Left cardiac atrium (tissue), 4 donors: ENCODE data around the gene COPG1. TPM values are rescaled to one million over a fixed set of nuclear protein-coding genes. Genes with fewer than 3 reads are reported as not detected.

Source experiments
- ATAC-seq, 2 donors: fragments of 200-7000 bp; cut with Tn5 transposase; one replicate each; pipeline ENCODE4 v1.9.1; 2020; ENCODE audit warnings: mild to moderate bottlenecking in 2 of 2, moderate library complexity in 2 of 2
- DNase-seq: peaks from one replicate; pipeline ENCODE4 v3.0.0-alpha.2; 2020
- intact Hi-C, 2 donors: fragments of 100-400 bp; cut with DNase I; formaldehyde crosslinking; loops; one replicate each; pipeline versions ENCODE4 v1.14.1 to v1.15.1; 2022 to 2023
- microRNA-seq, 2 donors: library from miRNA; unstranded; fragments of <30 nt; microRNA quantifications; one replicate each; pipeline ENCODE4 v1.2.0, GENCODE V29; 2020
- total RNA-seq, 2 donors: library from RNA; stranded (reverse); fragmentation: NEBNext Ultra II Directional; extraction: Animal tissue kit (Norgen Biotek cat#: 25700); gene quantifications; one replicate each; pipeline ENCODE4 v1.2.1, GENCODE V29; 2021
- donor health status: DM: no; HTN: yes; CAD: no.
- donor health status: DM: no; HTN: yes; CAD: no; lungs with severe emphysema.
- donor health status: DM: yes; HTN: yes; CAD: no.
- donor health status: Dilated cardiomyopathy.

The COPG1 gene
- total RNA-seq, 2 donors from 2014 or later: 109 to 149 TPM

DNA sequence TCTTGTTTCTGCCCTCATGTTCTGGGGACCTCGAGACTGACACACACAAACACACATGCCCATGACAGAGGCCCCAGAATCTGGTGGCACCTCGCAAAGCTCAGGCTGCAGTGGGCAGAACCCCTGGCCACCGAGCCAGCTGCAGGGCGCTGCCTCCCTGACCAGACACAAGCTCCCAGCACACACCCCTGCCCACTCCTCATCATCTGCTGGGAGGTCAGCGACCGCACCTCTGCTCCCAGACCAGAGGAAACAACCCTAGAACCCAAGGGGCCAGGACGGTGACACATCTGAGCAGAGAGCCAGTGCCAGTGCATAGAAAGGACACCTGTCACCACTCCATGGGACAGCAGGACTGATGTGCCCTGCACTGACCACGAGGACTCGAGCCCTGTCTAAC lies 72.5 kb downstream of the COPG1 start:
- DNase-seq (no peak), ATAC-seq (no peak)
- intact Hi-C loops: no loop called here

DNA sequence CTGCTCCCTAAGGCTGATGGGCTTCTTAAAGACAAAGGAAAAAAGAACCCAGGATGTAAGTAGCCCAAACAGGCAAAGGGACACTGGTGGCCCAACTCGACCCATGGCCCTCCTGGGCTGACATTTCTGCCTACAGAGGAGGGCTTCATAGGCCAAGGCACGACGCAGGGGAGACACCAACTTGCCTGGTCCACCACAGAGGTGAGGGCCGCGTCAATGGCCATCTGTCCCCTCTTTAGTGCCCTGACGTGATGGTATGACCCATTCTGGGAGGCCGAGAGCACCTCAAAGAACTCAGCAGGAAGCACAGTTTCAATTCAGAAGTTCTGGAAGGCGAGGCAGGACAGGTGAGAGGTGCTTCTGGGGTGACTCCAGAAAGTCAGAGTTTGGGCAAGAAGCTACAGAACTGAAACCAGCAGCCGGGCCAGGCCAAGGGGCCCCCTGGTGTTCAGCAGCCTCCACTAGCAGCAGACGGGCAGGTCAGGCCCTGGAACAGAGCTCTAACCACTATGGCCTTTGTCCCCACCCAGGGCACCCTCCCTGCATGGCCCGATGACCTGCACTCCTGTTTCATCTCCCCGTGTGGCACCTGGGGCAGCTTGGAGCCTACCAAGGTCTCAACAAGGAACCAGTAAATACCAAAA lies 74.4 kb downstream of the COPG1 start:
- DNase-seq: no peak
- intact Hi-C loops: no loop called here
- no peak for ATAC-seq

DNA sequence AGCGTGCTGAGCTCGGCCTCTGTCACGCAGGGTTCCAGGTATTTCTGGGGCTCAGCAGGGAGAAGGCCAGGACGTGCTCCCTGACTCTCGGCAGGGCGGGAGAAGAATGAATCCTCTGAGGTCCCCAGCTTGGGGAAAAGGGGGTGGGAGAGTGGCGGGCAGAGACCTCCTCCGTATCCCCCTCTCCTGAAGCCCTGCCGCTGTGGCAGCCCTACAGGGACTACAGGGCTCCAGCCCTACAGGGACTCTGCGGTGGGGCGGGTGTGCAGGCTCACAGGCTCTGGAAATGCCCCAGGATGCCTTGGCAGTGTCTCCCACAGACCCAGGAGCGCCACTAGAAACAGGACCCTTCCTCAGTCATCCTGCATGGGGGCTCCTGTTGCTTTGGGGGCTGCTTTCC lies 75.4 kb downstream of the COPG1 start:
- DNase-seq (no peak), ATAC-seq (no peak)
- intact Hi-C loops: no loop called here

DNA sequence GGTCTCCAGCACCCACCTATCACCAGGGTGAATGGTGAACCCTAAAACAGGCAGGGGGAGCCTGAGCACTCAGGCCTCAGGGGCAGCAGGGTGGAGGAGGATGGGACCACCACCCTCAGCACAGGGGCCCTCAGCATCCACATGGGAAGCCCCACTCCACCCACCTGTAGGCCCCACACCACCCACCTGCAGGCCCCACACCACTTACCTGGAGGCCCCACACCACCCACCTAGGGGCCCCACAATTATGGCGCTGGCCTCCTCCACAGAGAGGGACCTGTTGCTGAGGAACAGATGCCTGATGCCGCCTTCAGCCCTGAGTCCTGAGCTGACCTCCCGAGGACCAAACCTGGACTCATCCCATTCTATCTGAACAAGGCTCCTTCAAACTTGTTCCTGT lies 76.0 kb downstream of the COPG1 start:
- ATAC-seq (no peak), DNase-seq (no peak)
- intact Hi-C loops: no loop called here

- no peak for DNase-seq
- intact Hi-C loops: no loop called here
- ATAC-seq: no peak
Observed at GRCh38 chr3:129326138-129326537, 76.7 kb downstream of the COPG1 start.

DNA sequence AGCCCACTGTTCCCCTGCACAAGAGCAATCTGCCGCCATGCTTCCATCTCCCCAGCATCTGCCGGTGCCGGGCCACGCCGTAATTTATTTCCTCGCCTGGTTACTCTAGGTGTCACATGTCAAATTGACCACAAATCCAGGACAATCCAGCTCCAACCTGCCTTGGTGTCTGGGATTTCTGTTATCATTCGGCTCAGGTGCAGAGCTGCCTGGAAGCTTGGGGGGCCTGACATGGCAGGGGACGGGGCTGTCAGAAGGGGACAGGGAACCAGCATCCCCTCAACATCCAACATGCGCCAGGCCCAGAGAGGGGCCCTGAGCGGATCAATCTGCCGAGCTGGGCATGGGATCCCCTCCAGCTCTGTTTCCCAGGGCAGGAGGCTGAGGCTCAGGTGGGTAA lies 77.2 kb downstream of the COPG1 start:
- DNase-seq (no peak), ATAC-seq (no peak)
- intact Hi-C loops: no loop called here

Small RNA genes lying within 50 kb of the gene (microRNA-seq; reads per million reads assigned to microRNA genes)
- gene MIR6826: 0.54 to 0.60 reads per million in 2 donors

Other genes starting within 250 kb of the COPG1 start
- gene EFCC1, start 248.3 kb upstream of the COPG1 start, total RNA-seq: 1 to 10 TPM; 1.1 to 2.3 TPM
- under 1 TPM in 1 of 2 donors, not detected in 1; 0.29 TPM for gene GP9, start 188.8 kb upstream of the COPG1 start, total RNA-seq
- 1 to 10 TPM; 6.4 to 6.9 TPM for gene RAB43, start 127.8 kb upstream of the COPG1 start, total RNA-seq
- gene ISY1, start 88.5 kb upstream of the COPG1 start, total RNA-seq: 10 to 100 TPM; 23.3 to 28.3 TPM
- 100 to 1,000 TPM; 342 to 378 TPM for gene CNBP, start 65.7 kb upstream of the COPG1 start, total RNA-seq
- gene HMCES, start 29.3 kb downstream of the COPG1 start, total RNA-seq: 10 to 100 TPM; 44.6 to 46.7 TPM
- under 1 TPM; 0.32 to 0.37 TPM for gene EFCAB12, start 179.0 kb downstream of the COPG1 start, total RNA-seq
- gene MBD4, start 190.3 kb downstream of the COPG1 start, total RNA-seq: 10 to 100 TPM; 18.7 to 48.9 TPM
- 10 to 100 TPM; 20.2 to 43.4 TPM for gene IFT122, start 190.6 kb downstream of the COPG1 start, total RNA-seq